Esophagus squamous epithelium (tissue), 5 donors: ENCODE results near the gene TARP.

Experiments used
- DNase-seq: peaks from one replicate; lab custom pipeline; 2025; lab: John Stamatoyannopoulos, UW
- H3K27ac ChIP-seq, 4 donors: fragments of 200-600 bp; sonication (generic); one replicate each; pipeline ENCODE4 v1.5.1; 2016 to 2019; ENCODE audit warnings: mild to moderate bottlenecking in 1 of 4
- H3K27me3 ChIP-seq, 4 donors: fragments of 200-600 bp; sonication (generic); 1 replicate in 3 of 4; 2 replicates in 1 of 4; pipeline versions ENCODE4 v1.5.1 to v1.6.0; 2017 to 2021; ENCODE audit warnings: antibody characterized with exemption in 1 of 4
- H3K36me3 ChIP-seq, 3 donors: fragments of 200-600 bp; sonication (generic); one replicate each; pipeline ENCODE4 v1.5.1; 2016 to 2019
- H3K4me1 ChIP-seq, 3 donors: fragments of 200-600 bp; sonication (generic); one replicate each; pipeline ENCODE4 v1.5.1; 2017 to 2019
- H3K4me3 ChIP-seq, 4 donors: fragments of 200-600 bp; sonication (generic); 1 replicate in 3 of 4; 2 replicates in 1 of 4; pipeline ENCODE4 v1.5.1; 2016 to 2019; ENCODE audit warnings: mild to moderate bottlenecking in 2 of 4, moderate library complexity in 1 of 4
- H3K9me3 ChIP-seq, 3 donors: fragments of 200-600 bp; sonication (generic); one replicate each; pipeline ENCODE4 v1.5.1; 2016 to 2019
- CTCF ChIP-seq, 6 experiments: fragments of 450-650 bp in 4 of 6; fragments of 200-600 bp in 2 of 6; sonication (generic) in 2 of 6; IDR thresholded peaks; one replicate each; pipeline ENCODE4 v1.5.1; 2016 to 2019; ENCODE audit warnings: antibody characterized with exemption in 6 of 6, mild to moderate bottlenecking in 4 of 6, moderate library complexity in 4 of 6
- POLR2A ChIP-seq, 4 donors: fragments of 450-650 bp; IDR thresholded peaks; one replicate each; pipeline ENCODE4 v1.6.1; 2017; ENCODE audit warnings: antibody characterized with exemption in 4 of 4, mild to moderate bottlenecking in 4 of 4, moderate library complexity in 3 of 4
- WGBS, 2 donors: methylation state at CpG; one replicate each; pipeline ENCODE4 v1.1.5; 2018; 5-methylcytosine and 5-hydroxymethylcytosine counted together
- intact Hi-C: fragments of 100-400 bp; cut with DNase I; formaldehyde crosslinking; loops from one replicate; pipeline ENCODE4 v1.15.0; 2022
- donor health status: DM: yes; HTN: yes; CAD: no.

Gene TARP

GRCh38 chr7:38273286-38273995 lies at the start of gene TARP:
TSS of gene TARP (minus strand) at chr7:38273636.
- intact Hi-C loops: no loop called here
- WGBS, 2 donors: 48 to 60% methylated on average over 2 of the region's 2 CpGs
- H3K4me3 ChIP-seq: no peak within 1 kb of the TSS
- no peak for DNase-seq
- H3K27ac ChIP-seq: no peak within 1 kb of the TSS
- no peak for TF ChIP-seq CTCF (IDR thresholded peaks at IDR 0.05)
- TF ChIP-seq POLR2A (IDR thresholded peaks at IDR 0.05): no peak
- no peaks in the 10 kb centered on the region for H3K9me3 ChIP-seq
- no peaks in the 10 kb centered on the region for H3K27me3 ChIP-seq
- H3K36me3 ChIP-seq: no peaks in the 10 kb centered on the region
- no peaks in the 10 kb centered on the region for H3K4me1 ChIP-seq

GRCh38 chr7:38323156-38323555 lies 49.7 kb upstream of the TARP start:
- intact Hi-C loops: no loop called here
- Histone ChIP-seq H3K4me1 (no peaks in the 10 kb centered on the region), H3K27ac (no peak overlapping the region), H3K36me3 (no peaks in the 10 kb centered on the region), H3K27me3 (peaks cover 0 to 3% (median 0%) of the 10 kb centered on the region in 4 donors), H3K9me3 (no peaks in the 10 kb centered on the region), H3K4me3 (no peak overlapping the region)
- 52 to 83% methylated on average over 3 of the region's 3 CpGs for WGBS, 2 donors
- no peak for DNase-seq
- TF ChIP-seq POLR2A (IDR thresholded peaks at IDR 0.05) (no peak), CTCF (IDR thresholded peaks at IDR 0.05) (no peak)

- Histone ChIP-seq H3K27me3 (peaks cover 0 to 3% (median 0%) of the 10 kb centered on the region in 4 donors), H3K36me3 (no peaks in the 10 kb centered on the region), H3K27ac (no peak overlapping the region), H3K9me3 (no peaks in the 10 kb centered on the region), H3K4me1 (no peaks in the 10 kb centered on the region), H3K4me3 (no peak overlapping the region)
- WGBS, 2 donors: 60 to 67% methylated on average over 1 to 2 of the region's 5 CpGs
- DNase-seq: no peak
- intact Hi-C loops: no loop called here
- no peak for TF ChIP-seq POLR2A (IDR thresholded peaks at IDR 0.05)
- TF ChIP-seq CTCF (IDR thresholded peaks at IDR 0.05): no peak
These were observed 49.0 kb upstream of the TARP start for GRCh38 chr7:38322461-38322860.

GRCh38 chr7:38321967-38322366 lies 48.5 kb upstream of the TARP start:
- DNase-seq: no peak
- no peak for TF ChIP-seq POLR2A (IDR thresholded peaks at IDR 0.05)
- no peak for TF ChIP-seq CTCF (IDR thresholded peaks at IDR 0.05)
- H3K27me3 ChIP-seq: peaks cover 0 to 3% (median 0%) of the 10 kb centered on the region in 4 donors
- H3K4me3 ChIP-seq: no peak overlapping the region
- no peaks in the 10 kb centered on the region for H3K4me1 ChIP-seq
- no peaks in the 10 kb centered on the region for H3K9me3 ChIP-seq
- intact Hi-C loops: no loop called here
- no peak overlapping the region for H3K27ac ChIP-seq
- WGBS, 2 donors: 85 to 100% methylated on average over 2 of the region's 2 CpGs
- no peaks in the 10 kb centered on the region for H3K36me3 ChIP-seq

- Histone ChIP-seq H3K4me3 (no peak overlapping the region), H3K27ac (no peak overlapping the region), H3K9me3 (no peaks in the 10 kb centered on the region), H3K27me3 (peaks cover 0 to 3% (median 0%) of the 10 kb centered on the region in 4 donors), H3K4me1 (no peaks in the 10 kb centered on the region), H3K36me3 (no peaks in the 10 kb centered on the region)
- TF ChIP-seq POLR2A (IDR thresholded peaks at IDR 0.05) (no peak), CTCF (IDR thresholded peaks at IDR 0.05) (no peak)
- DNase-seq: no peak
- 36 to 57% methylated on average over 2 to 3 of the region's 3 CpGs for WGBS, 2 donors
- intact Hi-C loops: no loop called here
These were observed 48.1 kb upstream of the TARP start for GRCh38 chr7:38321515-38321944.
